Neutrophil (primary cell): ENCODE results near the gene RSU1.

Experiments
- H3K27ac ChIP-seq: fragments of 200-600 bp; sonication (generic); 2 replicates; pipeline ENCODE4 v1.5.1; 2016; ENCODE audit warnings: mild to moderate bottlenecking, moderate library complexity
- H3K27me3 ChIP-seq: fragments of 200-600 bp; sonication (generic); 2 replicates; pipeline ENCODE4 v1.6.0; 2016; ENCODE audit warnings: mild to moderate bottlenecking
- H3K36me3 ChIP-seq: fragments of 200-600 bp; sonication (generic); 2 replicates; pipeline ENCODE4 v1.5.1; 2017
- H3K4me1 ChIP-seq, 2 experiments: fragments of 200-600 bp in 1 of 2; sonication (generic) in 1 of 2; 1 replicate in 1 of 2; 2 replicates in 1 of 2; pipeline versions ENCODE4 v1.5.1 to v1.6.1; 2013 to 2016; ENCODE audit warnings: low read depth in 1 of 2, low read length in 1 of 2, mild to moderate bottlenecking in 1 of 2, moderate library complexity in 1 of 2; ENCODE audit not compliant: control insufficient read depth in 1 of 2, insufficient read depth in 1 of 2
- H3K4me3 ChIP-seq, 2 experiments: fragments of 200-600 bp in 1 of 2; sonication (generic) in 1 of 2; 1 replicate in 1 of 2; 2 replicates in 1 of 2; pipeline ENCODE4 v1.5.1; 2013 to 2016; ENCODE audit warnings: low read depth in 1 of 2, low read length in 1 of 2, mild to moderate bottlenecking in 1 of 2, moderate library complexity in 1 of 2
- H3K9me3 ChIP-seq: fragments of 200-600 bp; sonication (generic); 2 replicates; pipeline ENCODE4 v1.5.1; 2016
- CTCF ChIP-seq: fragments of 200-600 bp; sonication (generic); IDR thresholded peaks from 2 replicates; pipeline ENCODE4 v1.5.1; 2016; ENCODE audit warnings: antibody characterized with exemption

RSU1 gene

GRCh38 chr10:16602104-16602775 lies 215.0 kb downstream of the RSU1 start:
- TF ChIP-seq CTCF, result no peak
- Histone ChIP-seq H3K4me1 (no peaks in the 10 kb centered on the region), H3K27ac (no peak overlapping the region)

GRCh38 chr10:16599662-16600061 lies 217.6 kb downstream of the RSU1 start:
- Histone ChIP-seq H3K27me3 (no peaks in the 10 kb centered on the region), H3K4me1 (no peaks in the 10 kb centered on the region), H3K9me3 (no peaks in the 10 kb centered on the region), H3K27ac (no peak overlapping the region), H3K36me3 (peaks cover 11% of the 10 kb centered on the region), H3K4me3 (no peak overlapping the region)
- no peak for TF ChIP-seq CTCF

More at GRCh38 chr10:16602104-16602775, 215.0 kb downstream of the RSU1 start:
- no peaks in the 10 kb centered on the region for H3K9me3 ChIP-seq
- H3K36me3 ChIP-seq, result peaks cover 7% of the 10 kb centered on the region
- H3K27me3 ChIP-seq, result no peaks in the 10 kb centered on the region
- H3K4me3 ChIP-seq, result no peak overlapping the region

- no peaks in the 10 kb centered on the region for H3K27me3 ChIP-seq
- no peak for TF ChIP-seq CTCF
- no peaks in the 10 kb centered on the region for H3K9me3 ChIP-seq
- no peaks in the 10 kb centered on the region for H3K4me1 ChIP-seq
- H3K36me3 ChIP-seq, result peaks cover 14% of the 10 kb centered on the region
- H3K4me3 ChIP-seq, result no peak overlapping the region
- H3K27ac ChIP-seq, result no peak overlapping the region
Observed at GRCh38 chr10:16597656-16598055, 219.6 kb downstream of the RSU1 start.

- TF ChIP-seq CTCF, result no peak
Observed at GRCh38 chr10:16592378-16592777, 224.8 kb downstream of the RSU1 start.

GRCh38 chr10:16586358-16587138 lies 230.7 kb downstream of the RSU1 start:
- Histone ChIP-seq H3K27me3 (peaks cover 6% of the 10 kb centered on the region), H3K36me3 (peaks cover under 1% of the 10 kb centered on the region), H3K4me3 (no peak overlapping the region), H3K27ac (no peak overlapping the region), H3K4me1 (no peaks in the 10 kb centered on the region), H3K9me3 (no peaks in the 10 kb centered on the region)
- no peak for TF ChIP-seq CTCF

More at GRCh38 chr10:16592378-16592777, 224.8 kb downstream of the RSU1 start:
- Histone ChIP-seq H3K27me3 (no peaks in the 10 kb centered on the region), H3K9me3 (no peaks in the 10 kb centered on the region), H3K4me3 (no peak overlapping the region), H3K4me1 (no peaks in the 10 kb centered on the region), H3K27ac (no peak overlapping the region), H3K36me3 (peaks cover 18% of the 10 kb centered on the region)
